Loucy (cell line): ENCODE measurements around the gene SDK2.

Source experiments
- H2AFZ ChIP-seq: fragments of 200-600 bp; sonication (generic); 2 replicates; pipeline ENCODE4 v1.6.0; 2016; ENCODE audit warnings: antibody characterized with exemption, mild to moderate bottlenecking, low read length, moderate library complexity
- H3F3A ChIP-seq: fragments of 200-600 bp; 2 replicates; pipeline ENCODE4 v1.6.0; 2016; ENCODE audit warnings: antibody characterized with exemption, low read depth, mild to moderate bottlenecking
- H3K27me3 ChIP-seq: fragments of 200-600 bp; sonication (generic); 2 replicates; pipeline ENCODE4 v1.6.1; 2014; ENCODE audit warnings: low read length, mild to moderate bottlenecking; ENCODE audit not compliant: insufficient read depth, poor library complexity, severe bottlenecking
- H3K36me3 ChIP-seq: fragments of 200-600 bp; sonication (generic); 2 replicates; pipeline ENCODE4 v1.6.1; 2016; ENCODE audit warnings: low read length; ENCODE audit not compliant: insufficient read depth
- H3K4me1 ChIP-seq: fragments of 200-600 bp; sonication (generic); 2 replicates; pipeline ENCODE4 v1.5.1; 2014; ENCODE audit warnings: low read length, mild to moderate bottlenecking; ENCODE audit not compliant: insufficient read depth, poor library complexity, severe bottlenecking
- H3K4me2 ChIP-seq: fragments of 200-600 bp; sonication (generic); 2 replicates; pipeline ENCODE4 v1.6.0; 2014; ENCODE audit warnings: antibody characterized with exemption, low read length, low read depth, mild to moderate bottlenecking; ENCODE audit not compliant: poor library complexity, severe bottlenecking
- H3K4me3 ChIP-seq: fragments of 200-600 bp; sonication (generic); 2 replicates; pipeline ENCODE4 v1.5.1; 2014; ENCODE audit warnings: low read length, mild to moderate bottlenecking, mixed read lengths; ENCODE audit not compliant: poor library complexity, severe bottlenecking
- H3K79me2 ChIP-seq: fragments of 200-600 bp; sonication (generic); 2 replicates; pipeline ENCODE4 v1.6.1; 2014; ENCODE audit warnings: low read length; ENCODE audit not compliant: insufficient read depth
- H3K9ac ChIP-seq: fragments of 200-600 bp; sonication (generic); 2 replicates; pipeline ENCODE4 v1.6.0; 2014; ENCODE audit warnings: mild to moderate bottlenecking, low read depth, low read length, moderate library complexity; ENCODE audit not compliant: poor library complexity, severe bottlenecking
- H3K9me2 ChIP-seq: fragments of 200-600 bp; sonication (generic); replicated peaks from 2 replicates; pipeline ENCODE4 v1.6.1; 2016; ENCODE audit warnings: low read depth, low read length, mixed read lengths
- H3K9me3 ChIP-seq: fragments of 200-600 bp; sonication (generic); 2 replicates; pipeline ENCODE4 v1.6.1; 2014; ENCODE audit warnings: mild to moderate bottlenecking, antibody characterized with exemption, low read length, low read depth; ENCODE audit not compliant: insufficient read depth
- H4K20me1 ChIP-seq: fragments of 200-600 bp; sonication (generic); 2 replicates; pipeline ENCODE4 v1.6.0; 2014; ENCODE audit warnings: antibody characterized with exemption, low read length, mild to moderate bottlenecking; ENCODE audit not compliant: insufficient read depth, poor library complexity, severe bottlenecking
- EZH2phosphoT487 ChIP-seq: fragments of 200-600 bp; IDR thresholded peaks from 2 replicates; pipeline ENCODE4 v1.6.1; 2018; ENCODE audit warnings: antibody characterized with exemption, mild to moderate bottlenecking, moderate library complexity, borderline replicate concordance
- TF ChIP-seq, protein P1 (sequence below): fragments of 200-600 bp; sonication (generic); conservative IDR thresholded peaks from 2 replicates; pipeline ENCODE4 v1.5.1; 2014; ENCODE audit warnings: mild to moderate bottlenecking, antibody characterized with exemption, low read length

The SDK2 gene

DNA sequence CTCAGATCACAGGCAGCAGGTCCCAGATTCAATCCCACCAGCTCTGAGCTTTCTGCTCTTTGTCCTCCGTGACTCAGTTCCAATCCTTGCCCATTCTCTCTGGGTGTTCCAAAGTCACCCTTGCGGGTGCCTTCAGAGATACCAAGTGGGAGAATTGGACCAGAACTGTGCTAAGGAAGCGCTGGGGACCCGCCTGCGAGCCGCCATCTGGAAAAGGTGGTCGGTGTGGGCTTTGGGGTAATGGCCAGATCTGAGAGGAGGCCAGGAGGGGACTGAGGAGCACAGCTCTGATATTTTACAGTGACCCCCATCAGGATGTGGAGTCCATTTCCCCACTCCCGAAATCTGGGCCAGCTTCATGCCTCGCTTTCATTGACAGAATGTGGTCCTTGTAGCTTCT is 152.6 kb downstream of the SDK2 start:
- Histone ChIP-seq H3K9me3 (no peaks in the 10 kb centered on the region), H3K9ac (no peak overlapping the region), H3K36me3 (no peaks in the 10 kb centered on the region; the same call in 1 of the 2 replicates), H3K79me2 (no peaks in the 10 kb centered on the region), H3K9me2 (no peaks in the 10 kb centered on the region), H3F3A (no peaks in the 10 kb centered on the region), H3K4me1 (peaks cover 6% of the 10 kb centered on the region), H3K4me2 (no peak overlapping the region), H2AFZ (no peak overlapping the region), H3K4me3 (no peak overlapping the region), H3K27me3 (no peaks in the 10 kb centered on the region), H4K20me1 (no peaks in the 10 kb centered on the region)
- no peak for TF ChIP-seq EZH2phosphoT487
- TF ChIP-seq, protein P1, sequence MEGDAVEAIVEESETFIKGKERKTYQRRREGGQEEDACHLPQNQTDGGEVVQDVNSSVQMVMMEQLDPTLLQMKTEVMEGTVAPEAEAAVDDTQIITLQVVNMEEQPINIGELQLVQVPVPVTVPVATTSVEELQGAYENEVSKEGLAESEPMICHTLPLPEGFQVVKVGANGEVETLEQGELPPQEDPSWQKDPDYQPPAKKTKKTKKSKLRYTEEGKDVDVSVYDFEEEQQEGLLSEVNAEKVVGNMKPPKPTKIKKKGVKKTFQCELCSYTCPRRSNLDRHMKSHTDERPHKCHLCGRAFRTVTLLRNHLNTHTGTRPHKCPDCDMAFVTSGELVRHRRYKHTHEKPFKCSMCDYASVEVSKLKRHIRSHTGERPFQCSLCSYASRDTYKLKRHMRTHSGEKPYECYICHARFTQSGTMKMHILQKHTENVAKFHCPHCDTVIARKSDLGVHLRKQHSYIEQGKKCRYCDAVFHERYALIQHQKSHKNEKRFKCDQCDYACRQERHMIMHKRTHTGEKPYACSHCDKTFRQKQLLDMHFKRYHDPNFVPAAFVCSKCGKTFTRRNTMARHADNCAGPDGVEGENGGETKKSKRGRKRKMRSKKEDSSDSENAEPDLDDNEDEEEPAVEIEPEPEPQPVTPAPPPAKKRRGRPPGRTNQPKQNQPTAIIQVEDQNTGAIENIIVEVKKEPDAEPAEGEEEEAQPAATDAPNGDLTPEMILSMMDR = no peak

GRCh38 chr17:73490851-73491250 is 153.4 kb downstream of the SDK2 start:
- no peak for TF ChIP-seq EZH2phosphoT487
- TF ChIP-seq, protein P1 = no peak

GRCh38 chr17:73489991-73490390 is 154.3 kb downstream of the SDK2 start:
- Histone ChIP-seq H3F3A (no peaks in the 10 kb centered on the region), H3K9me3 (0 out of 2 replicates have a peak, but pooled peaks cover 5% of the 10 kb centered on the region), H3K79me2 (no peaks in the 10 kb centered on the region), H3K27me3 (no peaks in the 10 kb centered on the region), H3K9me2 (no peaks in the 10 kb centered on the region), H3K4me3 (no peak overlapping the region), H3K9ac (no peak overlapping the region), H3K36me3 (peaks cover 7% of the 10 kb centered on the region; the same call in 1 of the 2 replicates), H2AFZ (no peak overlapping the region), H4K20me1 (no peaks in the 10 kb centered on the region), H3K4me1 (peaks cover 6% of the 10 kb centered on the region), H3K4me2 (no peak overlapping the region)
- TF ChIP-seq, protein P1 = no peak
- TF ChIP-seq EZH2phosphoT487 = no peak

More at GRCh38 chr17:73490851-73491250, 153.4 kb downstream of the SDK2 start:
- H3K36me3 ChIP-seq = peaks cover under 1% of the 10 kb centered on the region; the same call in 1 of the 2 replicates
- H2AFZ ChIP-seq = no peak overlapping the region
- H3K4me3 ChIP-seq = no peak overlapping the region
- H3K4me1 ChIP-seq = peaks cover 6% of the 10 kb centered on the region
- H3K79me2 ChIP-seq = no peaks in the 10 kb centered on the region
- no peak overlapping the region for H3K4me2 ChIP-seq
- H3K27me3 ChIP-seq = no peaks in the 10 kb centered on the region
- no peak overlapping the region for H3K9ac ChIP-seq
- H4K20me1 ChIP-seq = no peaks in the 10 kb centered on the region
- no peaks in the 10 kb centered on the region for H3F3A ChIP-seq
- no peaks in the 10 kb centered on the region for H3K9me3 ChIP-seq
- H3K9me2 ChIP-seq = no peaks in the 10 kb centered on the region
